Vagina (tissue), 2 donors: ENCODE measurements around the gene GPBP1. TPM values are rescaled to one million over a fixed set of nuclear protein-coding genes. Genes with fewer than 3 reads are reported as not detected.
"Not testable (repeated sequence)": the region's sequence is repeated elsewhere in the genome, so short reads cannot be mapped to it uniquely, and the experiment has no call there.

Source experiments
- DNase-seq, 2 donors: peaks; one replicate each; pipeline ENCODE4 v3.0.0-alpha.2; 2017; ENCODE audit errors: extremely low spot score in 2 of 2
- H3K27ac ChIP-seq: fragments of 200-600 bp; sonication (generic); one replicate; pipeline ENCODE4 v1.5.1; 2019
- H3K27me3 ChIP-seq: fragments of 200-600 bp; sonication (generic); one replicate; pipeline ENCODE4 v1.5.1; 2019
- H3K36me3 ChIP-seq, 2 donors: fragments of 200-600 bp; sonication (generic); one replicate each; pipeline ENCODE4 v1.5.1; 2017 to 2019
- H3K4me1 ChIP-seq: fragments of 200-600 bp; sonication (generic); one replicate; pipeline ENCODE4 v1.5.1; 2019
- H3K4me3 ChIP-seq, 2 donors: fragments of 200-600 bp; sonication (generic); 1 replicate in 1 of 2; 2 replicates in 1 of 2; pipeline ENCODE4 v1.5.1; 2016 to 2019
- H3K9me3 ChIP-seq: fragments of 200-600 bp; sonication (generic); one replicate; pipeline ENCODE4 v1.5.1; 2019
- CTCF ChIP-seq, 3 experiments: fragments of 450-650 bp in 2 of 3; fragments of 200-600 bp in 1 of 3; sonication (generic) in 1 of 3; IDR thresholded peaks; one replicate each; pipeline ENCODE4 v1.5.1; 2017 to 2019; ENCODE audit warnings: antibody characterized with exemption in 3 of 3, mild to moderate bottlenecking in 2 of 3, moderate library complexity in 2 of 3
- POLR2A ChIP-seq, 2 donors: fragments of 450-650 bp; IDR thresholded peaks; one replicate each; pipeline ENCODE4 v1.6.1; 2017; ENCODE audit warnings: antibody characterized with exemption in 2 of 2, mild to moderate bottlenecking in 2 of 2, moderate library complexity in 2 of 2
- POLR2AphosphoS5 ChIP-seq, 2 donors: sonication (generic); formaldehyde crosslinking; IDR thresholded peaks; one replicate each; pipeline ENCODE4 v1.9.0; 2017; ENCODE audit warnings: antibody characterized with exemption in 2 of 2, mild to moderate bottlenecking in 2 of 2, low read depth in 1 of 2; ENCODE audit not compliant: insufficient read depth in 1 of 2
- intact Hi-C: fragments of 100-400 bp; cut with DNase I; formaldehyde crosslinking; loops from one replicate; pipeline ENCODE4 v1.15.1; 2023
- total RNA-seq: library from RNA; depleted of rRNA; stranded (reverse); fragments of >200 nt; gene quantifications from one replicate; pipeline ENCODE4 v1.2.3, GENCODE V29; 2016

Gene GPBP1
- total RNA-seq, 1 donor from 2014 or later: 62.6 TPM

GRCh38 chr5:57191986-57192385 lies 18.1 kb downstream of the GPBP1 start:
- Histone ChIP-seq H3K27me3 (no peaks in the 10 kb centered on the region), H3K36me3 (no peaks in the 10 kb centered on the region), H3K4me3 (no peak overlapping the region), H3K27ac (no peak overlapping the region), H3K4me1 (peaks cover 43% of the 10 kb centered on the region), H3K9me3 (no peaks in the 10 kb centered on the region)
- TF ChIP-seq CTCF (IDR thresholded peaks at IDR 0.05) (no peak), POLR2AphosphoS5 (IDR thresholded peaks at IDR 0.05; ENCODE audit: insufficient read depth in 1 of 2, low read depth in 1 of 2) (no peak), POLR2A (IDR thresholded peaks at IDR 0.05) (no peak)
- no peak for DNase-seq
- intact Hi-C loops: no loop called here

GRCh38 chr5:57192832-57193231 lies 19.0 kb downstream of the GPBP1 start:
- intact Hi-C loops, H3K27me3 ChIP-seq, H3K4me3 ChIP-seq, H3K27ac ChIP-seq, H3K9me3 ChIP-seq, DNase-seq, H3K36me3 ChIP-seq: not testable (repeated sequence)
- peaks cover 35% of the 10 kb centered on the region for H3K4me1 ChIP-seq

DNA sequence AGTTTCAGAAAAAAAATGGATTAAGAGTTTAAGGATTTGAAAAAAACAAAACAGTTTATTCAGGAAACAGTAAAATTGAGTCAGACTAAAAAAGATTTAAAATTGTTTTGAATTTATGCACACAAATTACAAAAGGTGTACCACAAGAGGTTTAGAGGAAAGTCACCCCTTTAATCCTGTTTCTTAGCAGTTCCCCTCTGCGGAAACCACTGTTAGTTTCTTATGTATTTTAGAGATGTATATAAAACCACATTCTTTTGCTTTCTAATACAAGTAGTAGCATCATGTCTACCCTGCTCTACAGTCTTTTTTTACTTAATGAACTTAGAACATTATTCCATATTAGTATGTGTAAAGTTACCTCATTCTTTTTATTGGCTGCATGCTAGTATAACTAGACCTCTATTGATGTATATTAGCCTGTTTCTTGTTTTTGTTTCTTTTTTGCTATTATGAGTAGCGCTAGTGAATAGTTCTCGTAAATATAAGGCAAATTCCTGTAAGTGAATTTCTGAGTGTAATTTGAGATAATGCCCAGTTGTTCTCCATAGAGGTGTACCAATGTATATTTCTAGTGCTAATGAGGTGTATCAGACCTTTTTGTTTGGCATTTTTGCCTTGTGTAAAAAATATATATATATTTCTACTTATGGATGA lies 20.0 kb downstream of the GPBP1 start:
- intact Hi-C loops: no loop called here
- peaks cover 24% of the 10 kb centered on the region for H3K4me1 ChIP-seq
- no peak for DNase-seq
- TF ChIP-seq POLR2A (IDR thresholded peaks at IDR 0.05) (no peak), POLR2AphosphoS5 (IDR thresholded peaks at IDR 0.05; ENCODE audit: insufficient read depth in 1 of 2, low read depth in 1 of 2) (no peak), CTCF (IDR thresholded peaks at IDR 0.05) (no peak)
- no peaks in the 10 kb centered on the region for H3K36me3 ChIP-seq
- H3K27me3 ChIP-seq: no peaks in the 10 kb centered on the region
- no peak overlapping the region for H3K27ac ChIP-seq
- no peaks in the 10 kb centered on the region for H3K9me3 ChIP-seq
- no peak overlapping the region for H3K4me3 ChIP-seq

- H3K27me3 ChIP-seq: no peaks in the 10 kb centered on the region
- no peak overlapping the region for H3K27ac ChIP-seq
- TF ChIP-seq CTCF (IDR thresholded peaks at IDR 0.05) (no peak), POLR2AphosphoS5 (IDR thresholded peaks at IDR 0.05; ENCODE audit: insufficient read depth in 1 of 2, low read depth in 1 of 2) (no peak), POLR2A (IDR thresholded peaks at IDR 0.05) (no peak)
- no peak overlapping the region for H3K4me3 ChIP-seq
- H3K9me3 ChIP-seq: no peaks in the 10 kb centered on the region
- intact Hi-C loops: no loop called here
- no peak for DNase-seq
- H3K4me1 ChIP-seq: peaks cover 22% of the 10 kb centered on the region
- no peaks in the 10 kb centered on the region for H3K36me3 ChIP-seq
Measured at GRCh38 chr5:57194653-57195052, 20.8 kb downstream of the GPBP1 start.

DNA sequence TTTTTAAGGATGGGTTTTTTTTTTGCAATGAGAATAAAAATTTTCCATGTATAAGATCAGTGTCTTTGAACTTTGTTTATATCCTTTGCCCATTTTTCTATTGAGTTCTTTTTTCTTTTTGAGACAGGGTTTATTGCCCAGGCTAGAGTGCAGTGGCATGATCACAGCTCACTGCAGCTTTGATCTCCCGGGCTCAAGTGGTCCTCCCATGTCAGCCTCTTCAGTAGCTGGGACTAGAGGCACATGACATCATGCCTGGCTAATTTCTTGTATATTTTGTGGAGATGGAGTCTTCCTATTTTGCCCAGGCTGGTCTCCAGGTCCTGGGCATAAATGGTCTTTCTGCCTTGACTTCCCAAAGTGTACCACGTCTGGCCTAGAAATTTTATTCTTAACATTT lies 21.2 kb downstream of the GPBP1 start:
- intact Hi-C loops: no loop called here
- H3K9me3 ChIP-seq: no peaks in the 10 kb centered on the region
- DNase-seq: no peak

More for the DNA sequence above, 21.2 kb downstream of the GPBP1 start:
- no peak overlapping the region for H3K4me3 ChIP-seq
- H3K27ac ChIP-seq: no peak overlapping the region
- peaks cover 22% of the 10 kb centered on the region for H3K4me1 ChIP-seq
- no peaks in the 10 kb centered on the region for H3K36me3 ChIP-seq
- no peaks in the 10 kb centered on the region for H3K27me3 ChIP-seq
- TF ChIP-seq POLR2AphosphoS5 (IDR thresholded peaks at IDR 0.05; ENCODE audit: insufficient read depth in 1 of 2, low read depth in 1 of 2) (no peak), POLR2A (IDR thresholded peaks at IDR 0.05) (no peak), CTCF (IDR thresholded peaks at IDR 0.05) (no peak)
